Pancreas (tissue), 10 donors: ENCODE measurements around the gene TRAPPC2B. TPM values are rescaled to one million over a fixed set of nuclear protein-coding genes. Genes with fewer than 3 reads are reported as not detected.

Experiments used
- ATAC-seq, 4 donors: fragments of 200-7000 bp; cut with Tn5 transposase; one replicate each; pipeline versions ENCODE4 v1.8.0 to v1.9.1; 2020; ENCODE audit warnings: mild to moderate bottlenecking in 4 of 4, moderate library complexity in 4 of 4
- DNase-seq, 6 donors: peaks; one replicate each; pipeline ENCODE4 v3.0.0-alpha.2; 2020
- FAIRE-seq: peaks from 2 replicates; lab custom pipeline; 2012; peaks lifted over from hg19 to GRCh38; lab: Jason Lieb, UNC
- H3K27ac ChIP-seq, 4 donors: fragments of 200-600 bp; sonication (generic); 1 replicate in 3 of 4; 2 replicates in 1 of 4; pipeline versions ENCODE4 v1.5.0 to v1.8.0; 2020
- H3K27me3 ChIP-seq, 4 donors: fragments of 200-600 bp; one replicate each; pipeline ENCODE4 v1.8.0; 2021
- H3K36me3 ChIP-seq, 3 donors: fragments of 200-600 bp; sonication (generic) in 1 of 3; one replicate each; pipeline versions ENCODE4 v1.5.0 to v1.8.0; 2020 to 2021
- H3K4me1 ChIP-seq, 3 donors: fragments of 200-600 bp; one replicate each; pipeline ENCODE4 v1.8.0; 2021
- H3K4me3 ChIP-seq, 4 donors: fragments of 200-600 bp; sonication (generic) in 2 of 4; one replicate each; pipeline versions ENCODE4 v1.5.0 to v1.8.0; 2020 to 2021
- H3K9me3 ChIP-seq, 4 donors: fragments of 200-600 bp; one replicate each; pipeline ENCODE4 v1.8.0; 2021
- whole genome bisulfite sequencing, 2 donors: extraction: QIAGEN DNeasy Blood & Tissue Kit; methylation state at CpG; one replicate each; pipeline ENCODE4 v1.1.7; 2013; 5-methylcytosine and 5-hydroxymethylcytosine counted together
- intact Hi-C, 3 donors: fragments of 100-400 bp; cut with DNase I; formaldehyde crosslinking; loops; one replicate each; pipeline versions ENCODE4 v1.11.1 to v1.14.2; 2022
- polyA plus RNA-seq, 2 donors: library from polyadenylated mRNA; stranded (reverse); fragments of 200-250 nt; gene quantifications; one replicate each; pipeline ENCODE4 v1.2.3, GENCODE V29; 2013
- total RNA-seq, 6 donors: library from RNA; stranded (reverse); fragmentation: NEBNext Ultra II Directional in 4 of 6; extraction: Animal tissue kit (Norgen Biotek cat#: 25700) in 4 of 6; gene quantifications; one replicate each; pipeline versions ENCODE4 v1.2.1 to v1.2.4, GENCODE V29; 2021 to 2023
- TF ChIP-seq, protein P1 (sequence below), 4 donors: fragments of 200-600 bp; sonication (generic) in 3 of 4; IDR thresholded peaks; one replicate each; pipeline versions ENCODE4 v1.5.0 to v1.8.0; 2021; ENCODE audit warnings: antibody characterized with exemption in 4 of 4
- donor health status: healthy with polysubstance abuse.
- donor health status: DM: no; HTN: no; CAD: no; lungs with moderate emphysema.
- donor health status: DM: no; HTN: no; CAD: no.
- donor health status: control.
- donor health status: control.
- donor health status: Bipolar disorder and iron deficiency.
- donor health status: DM: yes; HTN: yes; CAD: no.
- donor health status: DM: no; HTN: no; CAD: no.
- donor health status: DM: no; HTN: no; CAD: no.
- donor health status: DM: yes; HTN: yes; CAD: no.

The TRAPPC2B gene
- total and polyA plus RNA-seq, 8 donors = 2.1 to 14.7 (median 2.9) TPM

DNA sequence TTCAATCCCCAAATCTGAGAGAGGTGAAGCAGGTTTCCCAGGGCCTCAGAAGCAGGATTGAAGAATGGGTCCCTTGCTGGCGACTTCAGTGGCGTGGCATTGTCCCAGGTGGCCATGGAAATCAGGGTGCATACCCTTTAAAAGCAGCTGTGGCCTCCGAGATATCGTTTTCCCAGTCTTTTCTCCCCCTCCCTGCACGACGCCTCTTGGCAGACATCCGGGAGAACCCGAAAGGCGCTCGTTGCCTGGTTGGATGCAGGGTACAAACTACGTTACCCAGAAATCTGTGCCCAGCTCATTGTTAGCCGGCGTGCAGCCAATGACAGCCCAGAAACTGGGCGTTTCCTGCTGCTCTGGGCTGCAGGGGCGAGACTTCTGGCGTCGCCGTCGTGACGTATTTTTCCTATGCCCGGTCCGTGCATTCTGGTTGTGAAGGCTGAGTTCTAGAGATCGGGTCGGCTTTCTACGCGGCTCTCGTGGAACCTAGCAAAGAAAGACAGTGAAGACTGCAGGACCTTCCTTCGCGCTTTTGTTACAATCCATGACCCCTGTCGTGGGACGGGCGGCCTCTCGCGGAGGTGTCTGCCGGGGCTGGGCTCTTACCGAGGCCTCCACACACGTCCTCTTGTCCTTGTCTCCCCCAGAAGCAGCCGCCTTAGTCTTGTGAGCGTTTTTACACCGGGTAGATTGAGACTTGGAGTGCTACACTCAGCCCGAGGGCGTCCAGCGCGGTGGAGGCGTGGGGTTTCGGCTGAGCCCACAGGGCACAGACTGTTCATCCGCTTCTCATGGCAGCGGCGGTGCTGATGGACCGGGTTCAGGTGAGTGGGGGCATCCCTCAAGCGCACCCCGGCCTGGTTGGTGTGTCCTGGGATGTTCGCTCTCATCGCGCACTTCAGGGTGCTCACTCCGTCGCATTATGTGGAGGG is 12.2 kb upstream of the TRAPPC2B start, which contains the start of gene ZNF304:
ZNF304 (plus strand) TSS at position 395 of the 929 bp plus-strand sequence; CDS start at position 789, 394 bp downstream.
- ATAC-seq = peak; percentile 99 to 100 (median 100)
- Histone ChIP-seq H3K4me1 (peaks cover 0 to 3% (median 0%) of the 10 kb centered on the region in 3 donors), H3K9me3 (no peaks in the 10 kb centered on the region), H3K4me3 (peak within 1 kb of the TSS; percentile 50 to 81 (median 70)), H3K27me3 (no peaks in the 10 kb centered on the region), H3K27ac (peak within 1 kb of the TSS in 3 of 4 donors; percentile 25 to 37 (median 32)), H3K36me3 (peaks cover 4 to 18% (median 8%) of the 10 kb centered on the region in 3 donors)
- TF ChIP-seq, protein P1, sequence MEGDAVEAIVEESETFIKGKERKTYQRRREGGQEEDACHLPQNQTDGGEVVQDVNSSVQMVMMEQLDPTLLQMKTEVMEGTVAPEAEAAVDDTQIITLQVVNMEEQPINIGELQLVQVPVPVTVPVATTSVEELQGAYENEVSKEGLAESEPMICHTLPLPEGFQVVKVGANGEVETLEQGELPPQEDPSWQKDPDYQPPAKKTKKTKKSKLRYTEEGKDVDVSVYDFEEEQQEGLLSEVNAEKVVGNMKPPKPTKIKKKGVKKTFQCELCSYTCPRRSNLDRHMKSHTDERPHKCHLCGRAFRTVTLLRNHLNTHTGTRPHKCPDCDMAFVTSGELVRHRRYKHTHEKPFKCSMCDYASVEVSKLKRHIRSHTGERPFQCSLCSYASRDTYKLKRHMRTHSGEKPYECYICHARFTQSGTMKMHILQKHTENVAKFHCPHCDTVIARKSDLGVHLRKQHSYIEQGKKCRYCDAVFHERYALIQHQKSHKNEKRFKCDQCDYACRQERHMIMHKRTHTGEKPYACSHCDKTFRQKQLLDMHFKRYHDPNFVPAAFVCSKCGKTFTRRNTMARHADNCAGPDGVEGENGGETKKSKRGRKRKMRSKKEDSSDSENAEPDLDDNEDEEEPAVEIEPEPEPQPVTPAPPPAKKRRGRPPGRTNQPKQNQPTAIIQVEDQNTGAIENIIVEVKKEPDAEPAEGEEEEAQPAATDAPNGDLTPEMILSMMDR (IDR thresholded peaks at IDR 0.05) = no peak
- intact Hi-C loops = no loop called here
- peak; percentile 89 to 94 (median 90) for DNase-seq
- 1% methylated on average over 54 to 57 of the region's 57 CpGs for WGBS, 2 donors
- peak; percentile 91 for FAIRE-seq

GRCh38 chr19:57351867-57352266 is 11.5 kb upstream of the TRAPPC2B start:
- Histone ChIP-seq H3K4me3 (peak overlapping the region; percentile 50 to 81 (median 70)), H3K36me3 (peaks cover 4 to 25% (median 15%) of the 10 kb centered on the region in 3 donors), H3K27ac (no peak overlapping the region), H3K9me3 (no peaks in the 10 kb centered on the region), H3K27me3 (no peaks in the 10 kb centered on the region), H3K4me1 (peaks cover 0 to 3% (median 0%) of the 10 kb centered on the region in 3 donors)
- WGBS, 2 donors = 14 to 15% methylated on average over 7 of the region's 7 CpGs
- ATAC-seq (no peak), DNase-seq (no peak), FAIRE-seq (no peak)
- TF ChIP-seq, protein P1 (IDR thresholded peaks at IDR 0.05) = no peak
- intact Hi-C loops = no loop called here

DNA sequence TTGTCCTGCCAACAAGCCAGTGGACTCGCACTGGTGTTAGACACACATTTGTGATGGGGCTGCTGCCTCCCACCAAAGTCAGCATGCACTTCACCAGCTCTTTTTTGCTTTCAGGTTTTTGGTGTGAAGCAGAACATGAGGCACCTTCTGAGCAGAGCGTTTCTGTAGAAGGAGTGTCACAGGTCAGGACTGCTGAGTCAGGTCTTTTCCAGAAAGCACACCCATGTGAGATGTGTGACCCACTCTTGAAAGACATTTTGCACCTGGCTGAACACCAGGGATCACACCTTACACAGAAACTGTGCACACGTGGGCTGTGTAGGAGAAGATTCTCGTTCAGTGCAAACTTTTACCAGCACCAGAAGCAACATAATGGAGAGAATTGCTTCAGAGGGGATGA is 7.4 kb upstream of the TRAPPC2B start:
- DNase-seq (no peak), FAIRE-seq (no peak), ATAC-seq (no peak)
- no peaks in the 10 kb centered on the region for H3K9me3 ChIP-seq
- intact Hi-C loops = no loop called here
- WGBS, 2 donors = 93 to 95% methylated on average over 4 of the region's 4 CpGs
- H3K27ac ChIP-seq = no peak overlapping the region
- H3K27me3 ChIP-seq = no peaks in the 10 kb centered on the region
- TF ChIP-seq, protein P1 (IDR thresholded peaks at IDR 0.05) = no peak
- H3K4me1 ChIP-seq = peaks cover 0 to 3% (median 0%) of the 10 kb centered on the region in 3 donors
- no peak overlapping the region for H3K4me3 ChIP-seq
- peaks cover 4 to 33% (median 15%) of the 10 kb centered on the region in 3 donors for H3K36me3 ChIP-seq

DNA sequence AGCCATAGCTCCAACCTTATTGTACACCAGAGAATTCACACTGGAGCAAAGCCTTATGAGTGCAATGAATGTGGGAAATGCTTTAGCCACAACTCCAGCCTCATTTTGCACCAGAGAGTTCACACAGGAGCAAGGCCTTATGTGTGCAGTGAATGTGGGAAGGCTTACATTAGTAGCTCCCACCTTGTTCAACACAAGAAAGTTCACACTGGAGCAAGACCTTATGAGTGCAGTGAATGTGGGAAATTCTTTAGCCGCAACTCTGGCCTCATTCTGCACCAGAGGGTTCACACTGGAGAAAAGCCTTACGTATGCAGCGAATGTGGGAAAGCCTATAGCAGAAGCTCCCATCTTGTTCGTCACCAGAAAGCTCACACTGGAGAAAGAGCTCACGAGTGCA is 5.9 kb upstream of the TRAPPC2B start:
- Histone ChIP-seq H3K4me1 (no peaks in the 10 kb centered on the region), H3K36me3 (peaks cover 4 to 33% (median 15%) of the 10 kb centered on the region in 3 donors), H3K27me3 (no peaks in the 10 kb centered on the region), H3K27ac (no peak overlapping the region), H3K4me3 (no peak overlapping the region), H3K9me3 (no peaks in the 10 kb centered on the region)
- DNase-seq = no peak
- no peak for FAIRE-seq
- TF ChIP-seq, protein P1 (IDR thresholded peaks at IDR 0.05) = no peak
- 97 to 99% methylated on average over 5 of the region's 5 CpGs for WGBS, 2 donors
- intact Hi-C loops = no loop called here
- no peak for ATAC-seq
